GM08714 (cell line): Measurements from ENCODE around the gene SLC6A9.

ENCODE experiments used
- H3K4me3 ChIP-seq: fragments of 200-500 bp; sonication (Bioruptor generic); 2 replicates; pipeline ENCODE4 v1.5.1; 2014; ENCODE audit warnings: mild to moderate bottlenecking, low read length, inconsistent platforms
- ZNF274 ChIP-seq: IDR thresholded peaks from 2 replicates; pipeline ENCODE4 v1.6.1; 2012; ENCODE audit warnings: mild to moderate bottlenecking, low read depth, low read length

SLC6A9 gene

DNA sequence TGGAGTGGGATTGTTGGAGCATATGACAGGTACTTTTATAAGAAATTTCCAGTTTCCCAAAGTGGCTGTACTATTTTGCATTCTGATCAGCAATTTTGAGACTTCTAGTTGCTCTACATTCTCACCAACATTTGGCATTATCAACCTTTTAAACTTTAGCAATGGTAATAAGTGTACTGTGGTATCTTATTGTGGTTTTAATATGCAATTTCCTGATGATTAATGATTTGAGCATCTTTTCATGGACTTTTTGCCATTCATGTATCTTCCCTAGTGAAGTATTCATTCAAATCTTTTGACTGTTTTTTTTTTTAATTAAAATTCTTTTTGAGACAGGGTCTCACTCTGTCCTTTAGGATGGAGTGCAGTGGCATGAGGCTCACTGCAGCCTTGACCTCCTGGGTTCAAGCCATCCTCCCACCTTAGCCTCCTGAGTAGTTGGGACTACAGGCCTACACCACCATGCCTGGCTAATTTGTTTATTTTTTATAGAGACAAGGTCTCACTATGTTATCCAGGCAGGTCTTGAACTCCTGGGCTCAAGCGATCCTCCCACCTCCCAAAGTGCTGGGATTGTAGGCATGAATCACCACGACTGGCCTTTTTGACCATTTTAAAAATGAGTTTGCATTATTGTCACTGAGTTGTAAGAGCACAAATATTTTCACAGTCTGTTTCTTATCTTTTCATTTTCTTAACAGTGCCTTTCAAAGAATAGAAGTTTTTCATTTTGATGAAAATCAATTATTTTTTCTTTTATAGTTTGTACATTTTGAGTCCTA, 7.8 kb upstream of the SLC6A9 start:
- TF ChIP-seq ZNF274 = no peak

DNA sequence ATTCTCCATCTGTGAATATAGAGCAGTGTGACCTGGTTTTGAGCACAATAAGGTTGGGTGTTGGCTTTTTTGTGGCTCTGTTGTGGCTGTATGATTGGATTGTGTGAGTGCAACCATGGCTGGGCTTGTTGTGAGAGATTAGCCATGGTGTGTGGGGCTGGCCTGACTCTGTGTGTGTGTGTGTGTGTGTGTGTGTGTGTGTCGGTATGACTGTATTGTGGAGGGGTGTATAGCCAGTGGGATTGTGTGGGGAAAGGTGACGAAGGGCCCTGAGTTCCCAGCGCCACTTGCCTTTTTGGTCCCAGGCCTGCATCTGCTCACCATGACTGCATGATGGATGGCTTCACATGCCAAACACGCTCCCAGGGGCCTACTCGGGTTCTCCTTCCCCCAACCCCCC, 5.9 kb upstream of the SLC6A9 start:
- no peak for TF ChIP-seq ZNF274
- no peak overlapping the region for H3K4me3 ChIP-seq

More for the DNA sequence above, 7.8 kb upstream of the SLC6A9 start:
- H3K4me3 ChIP-seq = no peak overlapping the region

DNA sequence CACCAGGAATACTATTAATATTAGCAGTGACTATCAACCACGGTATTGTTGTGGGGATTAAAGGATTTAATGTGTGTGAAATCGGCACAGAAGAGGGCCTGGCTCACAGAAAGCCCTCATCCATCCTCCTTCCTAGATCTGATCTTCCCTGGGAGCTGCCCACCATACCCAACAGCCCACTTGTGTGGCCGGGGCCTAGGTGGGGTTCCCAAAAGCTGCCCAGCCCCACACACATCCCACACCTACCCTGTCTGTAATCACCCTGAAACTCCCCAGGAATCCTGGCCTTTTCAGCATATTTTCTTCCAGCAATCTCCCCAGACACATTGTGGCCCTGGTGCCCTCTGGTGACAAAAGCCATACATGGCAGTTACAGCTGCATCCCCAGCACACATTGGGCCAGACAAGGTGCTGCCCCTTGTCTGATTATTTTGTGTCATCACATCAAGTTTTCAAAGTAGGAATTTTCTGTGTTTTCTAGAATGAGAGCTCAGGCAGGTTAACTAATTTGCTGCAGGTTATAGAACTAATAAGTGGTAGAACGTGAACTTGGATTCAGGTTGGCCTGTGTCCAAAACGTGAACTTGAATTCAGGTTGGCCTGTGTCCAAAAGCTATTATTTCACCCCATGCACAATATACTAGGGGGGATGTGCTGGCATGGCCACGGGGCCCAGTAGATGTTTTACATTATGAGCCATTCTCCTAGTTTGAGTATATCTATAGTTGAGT, 5.3 kb upstream of the SLC6A9 start:
- no peak overlapping the region for H3K4me3 ChIP-seq
- no peak for TF ChIP-seq ZNF274

DNA sequence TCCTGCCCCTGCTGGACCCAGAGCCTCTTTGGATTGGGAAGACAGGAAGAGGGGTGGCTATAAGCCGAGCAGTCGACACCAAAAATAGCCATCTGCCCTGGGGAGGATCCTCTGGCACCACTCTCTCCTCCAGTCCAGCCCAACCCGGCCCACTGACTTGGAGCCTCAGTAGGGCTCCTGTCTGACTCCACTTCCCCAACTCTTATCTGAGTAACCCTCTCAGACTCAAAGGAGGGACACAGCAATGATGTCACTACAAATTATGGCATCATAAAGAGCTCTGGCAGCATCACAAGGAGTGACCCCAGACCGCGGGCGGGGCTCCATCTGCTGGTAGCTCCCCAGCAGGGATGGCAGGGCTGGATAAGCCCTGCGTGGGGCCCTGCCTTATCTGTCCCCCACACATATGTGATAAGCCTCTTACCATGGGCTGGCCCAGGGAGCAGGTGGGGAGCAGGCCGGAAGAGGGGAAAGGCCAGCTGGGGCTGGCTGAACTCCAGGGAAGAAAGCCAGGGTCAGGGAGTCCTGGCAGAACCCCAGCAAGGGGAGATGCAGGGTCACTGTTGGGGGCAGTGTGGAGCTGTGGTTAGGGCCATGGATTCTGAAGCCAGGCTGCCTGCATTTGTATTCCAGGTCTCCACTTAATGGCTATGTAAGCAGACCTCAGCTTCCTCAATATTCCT, 4.6 kb upstream of the SLC6A9 start:
- H3K4me3 ChIP-seq = no peak overlapping the region
- no peak for TF ChIP-seq ZNF274

DNA sequence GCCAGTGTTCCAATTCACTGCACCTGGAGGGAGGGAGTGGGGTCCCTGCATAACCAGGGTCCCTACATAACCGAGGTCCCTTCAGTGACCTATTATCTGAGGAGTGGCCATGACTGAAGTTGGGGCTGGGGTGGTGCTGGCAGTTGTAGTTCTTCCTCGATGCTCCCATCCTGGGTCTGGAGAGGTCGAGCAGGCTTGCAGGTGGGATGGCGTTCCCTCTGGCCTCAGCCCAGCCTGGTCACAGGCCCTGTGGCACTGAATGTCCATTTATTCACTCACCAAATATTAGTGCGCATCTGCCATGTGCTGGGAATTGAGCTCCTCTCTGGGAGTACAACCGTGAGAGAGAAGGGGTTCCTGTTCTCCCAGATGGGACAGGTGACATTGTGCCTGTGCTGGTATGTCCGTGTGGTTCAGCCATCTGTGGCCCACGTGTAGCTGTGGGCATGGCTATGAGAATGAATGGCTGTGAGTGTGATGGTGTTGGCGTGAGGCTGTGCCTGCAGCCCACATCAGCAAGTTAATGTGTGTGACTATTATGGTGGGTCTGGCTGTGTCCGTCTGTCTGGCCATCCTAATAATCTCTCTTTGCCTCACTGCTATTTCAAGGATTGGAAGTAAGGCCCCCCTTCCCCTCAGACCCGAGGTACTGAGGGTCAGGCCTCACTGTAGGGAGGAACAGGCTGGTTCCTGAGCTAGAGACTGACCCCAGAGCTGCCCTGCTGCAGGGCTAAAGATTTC, 3.9 kb upstream of the SLC6A9 start:
- TF ChIP-seq ZNF274 = no peak
- no peak overlapping the region for H3K4me3 ChIP-seq

DNA sequence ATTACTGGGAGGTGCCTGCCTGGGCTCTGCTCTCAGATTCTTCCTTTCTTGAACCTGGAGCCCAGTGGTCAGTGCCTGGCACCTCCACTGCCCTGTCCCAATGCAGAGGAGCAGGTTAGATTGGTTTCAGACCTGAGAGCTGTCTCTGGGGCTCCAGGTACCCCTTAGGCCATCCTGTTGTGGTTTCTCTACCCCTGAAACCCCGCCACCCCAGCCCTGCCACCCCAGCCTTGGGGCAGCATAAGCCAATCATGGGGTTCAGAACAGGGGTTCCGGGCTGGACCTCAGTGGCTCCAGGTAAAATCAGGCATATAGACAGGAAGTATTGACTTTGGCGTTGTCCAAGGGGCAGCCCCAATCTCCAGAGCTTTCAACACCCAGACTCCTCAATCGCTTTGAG, 3.2 kb upstream of the SLC6A9 start:
- TF ChIP-seq ZNF274 = no peak
- H3K4me3 ChIP-seq = no peak overlapping the region

DNA sequence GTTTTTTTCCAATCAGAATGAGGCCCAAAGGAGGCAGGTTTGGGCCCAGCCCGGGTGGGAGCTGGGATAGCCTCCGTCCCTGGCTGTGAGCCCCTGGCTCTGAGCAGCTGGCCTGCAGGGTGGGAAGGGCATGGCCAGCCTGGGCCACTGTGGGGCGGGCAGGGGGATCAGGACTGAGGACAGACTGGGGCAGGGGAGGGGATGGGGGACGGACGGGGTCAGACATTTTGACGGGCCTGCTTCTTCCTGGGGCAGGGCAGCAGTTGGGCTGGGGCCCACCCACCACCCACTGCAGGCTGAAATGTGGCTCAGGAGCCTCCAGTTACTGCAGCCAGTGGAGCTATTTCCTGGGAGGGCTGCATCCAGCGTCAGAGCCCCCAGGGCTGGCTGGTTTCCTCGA, 2.5 kb upstream of the SLC6A9 start:
- no peak overlapping the region for H3K4me3 ChIP-seq
- no peak for TF ChIP-seq ZNF274

DNA sequence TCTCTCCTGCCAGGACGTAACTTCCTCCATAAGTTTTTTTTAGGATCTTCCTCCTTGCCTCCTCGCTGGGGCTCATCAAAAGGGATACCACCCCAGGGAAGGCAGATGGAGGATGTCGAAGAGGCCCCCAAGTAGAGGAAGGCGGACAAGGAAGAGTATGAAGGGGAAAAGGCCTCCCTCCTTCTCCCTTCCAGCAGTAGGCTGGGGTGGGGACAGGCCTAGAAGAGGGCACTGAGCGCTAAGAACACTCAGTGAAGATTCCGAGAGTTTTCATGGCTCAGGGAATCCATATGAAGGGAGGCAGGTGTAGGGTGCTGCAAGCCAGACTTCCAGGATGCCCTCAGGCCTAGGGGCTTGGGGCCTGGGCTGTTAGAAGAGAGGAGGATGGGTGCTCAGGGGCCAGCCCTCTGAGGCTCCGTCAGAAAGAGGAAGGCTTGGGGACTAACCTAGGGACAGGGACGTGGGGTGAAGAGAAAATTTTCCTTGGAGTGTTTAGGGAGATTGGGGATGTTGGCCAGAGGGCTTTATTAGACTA, 1.8 kb upstream of the SLC6A9 start:
- H3K4me3 ChIP-seq = no peak overlapping the region
- no peak for TF ChIP-seq ZNF274

DNA sequence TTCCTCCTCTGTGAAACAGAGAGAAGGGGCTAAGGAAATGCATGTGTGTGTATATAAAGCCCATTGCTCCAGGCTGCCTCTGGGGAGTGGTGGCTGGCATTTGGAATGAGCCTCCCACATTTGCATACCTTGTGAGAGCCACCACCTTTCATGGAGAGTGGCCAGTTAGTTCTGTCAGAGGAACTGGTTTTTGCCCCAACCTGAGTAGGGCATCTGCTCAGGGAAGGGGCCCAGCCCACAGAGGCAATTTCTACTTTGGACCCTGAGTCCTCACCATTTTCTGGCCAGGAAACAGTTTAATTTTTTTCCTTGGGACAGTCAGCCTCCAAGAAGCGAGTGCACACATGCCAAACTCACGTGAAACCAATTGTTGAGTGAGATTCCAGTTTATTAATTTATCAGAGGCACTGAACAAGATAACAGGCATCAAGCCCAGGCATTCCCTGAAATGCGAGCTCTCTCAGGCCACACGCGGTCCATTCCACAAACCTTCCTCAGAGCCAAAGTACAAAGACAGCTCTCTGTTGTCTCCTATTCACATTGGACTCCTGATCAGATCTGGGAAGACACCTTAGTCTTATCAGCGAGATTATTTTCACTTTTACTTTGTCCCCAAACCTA, 1.0 kb upstream of the SLC6A9 start:
- TF ChIP-seq ZNF274 = no peak
- H3K4me3 ChIP-seq = no peak overlapping the region

DNA sequence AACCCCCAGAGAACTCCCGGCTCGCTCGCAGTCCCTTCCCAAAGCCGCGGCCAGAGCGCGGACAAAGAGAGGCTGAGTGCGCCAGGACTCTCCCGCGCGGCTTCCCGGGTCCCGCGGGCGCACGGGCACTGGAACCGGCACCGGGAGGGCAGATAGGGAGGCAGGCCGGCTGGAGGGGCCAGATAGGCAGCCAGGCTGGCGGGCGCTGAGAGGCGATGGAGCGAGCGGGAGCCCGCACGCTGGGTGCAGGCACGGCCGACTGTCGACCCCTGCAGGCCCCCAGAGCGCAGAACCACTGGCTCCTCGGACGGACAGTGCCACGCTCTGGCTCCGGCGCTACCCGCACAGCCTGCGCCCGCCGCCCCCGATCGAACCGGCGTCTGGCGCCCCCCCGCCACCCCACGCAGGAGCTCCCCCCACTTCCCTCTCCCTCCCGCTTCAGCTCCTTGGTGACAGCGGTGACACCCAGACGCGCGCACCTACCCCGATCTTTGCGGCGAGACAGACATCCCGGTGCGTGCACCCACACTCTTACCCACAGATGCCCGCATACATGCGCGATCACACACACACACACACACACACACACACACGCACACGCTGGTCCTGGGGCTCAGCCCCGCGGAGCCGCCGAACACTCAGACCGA, 534 bp downstream of the SLC6A9 start:
- TF ChIP-seq ZNF274 = no peak
- peak overlapping the region; percentile 68 for H3K4me3 ChIP-seq

DNA sequence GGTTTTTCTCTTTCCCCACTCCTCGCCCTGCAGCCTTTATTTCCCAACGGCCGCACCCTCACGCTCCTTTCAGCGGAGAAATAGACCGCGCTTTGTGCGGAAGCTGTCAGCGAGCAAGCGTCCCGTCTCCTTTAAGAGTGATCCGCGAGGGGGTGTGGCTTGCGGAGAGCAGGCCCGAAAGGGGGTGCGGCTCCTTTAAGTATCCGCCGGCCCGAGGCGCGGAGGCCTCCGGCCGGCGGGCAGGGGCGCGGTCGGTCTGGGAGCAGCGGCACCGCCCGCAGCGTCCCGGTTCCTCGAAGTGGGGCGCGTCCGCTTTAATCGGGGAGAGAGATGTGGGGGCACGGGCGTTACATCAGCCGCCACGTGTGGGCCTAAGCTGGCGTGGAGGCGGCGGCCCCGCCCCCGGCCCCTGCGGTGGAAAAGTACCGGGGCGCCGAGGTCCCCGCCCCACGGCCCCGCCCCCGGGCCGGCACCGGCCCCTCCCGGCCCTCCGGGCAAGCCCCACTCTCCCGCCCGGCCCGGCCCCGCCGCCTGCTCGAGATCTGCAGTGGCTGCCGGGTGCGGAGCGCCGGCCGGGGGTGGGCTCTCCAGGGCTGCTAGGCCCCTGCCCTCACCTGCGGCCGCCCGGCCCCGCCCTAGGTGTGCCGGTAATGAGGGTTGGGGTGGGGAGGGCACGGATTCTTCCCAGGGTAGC, 1.2 kb downstream of the SLC6A9 start:
- TF ChIP-seq ZNF274 = no peak
- peak overlapping the region; percentile 68 for H3K4me3 ChIP-seq

DNA sequence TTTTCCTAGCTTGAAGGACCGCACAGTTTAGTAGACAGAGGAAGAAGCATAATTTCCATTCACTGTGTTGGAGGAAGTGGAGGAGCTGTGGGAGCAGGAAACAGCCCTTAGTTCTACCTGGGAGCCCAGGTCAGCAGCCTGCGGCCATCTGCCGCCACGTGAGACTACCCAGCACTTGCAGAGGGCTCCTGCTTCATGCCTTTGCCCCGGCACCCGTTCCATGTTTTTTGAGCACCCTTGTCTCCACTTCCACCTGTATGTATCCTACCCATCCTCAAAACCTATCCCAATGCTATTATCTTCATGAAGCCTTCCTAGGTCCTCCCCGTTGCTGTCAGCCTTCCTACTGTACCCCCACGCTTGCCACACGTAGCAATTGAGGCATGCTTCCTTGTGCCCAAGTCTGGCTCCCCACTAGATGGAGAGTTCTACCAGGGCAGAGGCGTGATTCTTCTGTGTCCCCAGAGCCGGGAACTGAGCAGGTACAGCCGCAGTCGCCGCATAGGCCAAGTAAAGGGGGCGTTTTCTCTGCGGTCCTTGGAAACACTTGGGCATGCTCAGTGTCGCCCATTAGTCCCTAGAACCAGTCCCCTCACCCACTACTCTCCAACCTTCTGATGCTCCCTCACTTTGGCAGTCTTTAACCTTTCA, 1.9 kb downstream of the SLC6A9 start:
- no peak for TF ChIP-seq ZNF274
- H3K4me3 ChIP-seq = peak overlapping the region; percentile 68
